ENCODE measurements around the gene GRPEL1. TPM values are rescaled to one million over a fixed set of nuclear protein-coding genes. Genes with fewer than 3 reads are reported as not detected.

The GRPEL1 gene
- total RNA-seq, 1 donor from 2014 or later = 21.0 TPM

GRCh38 chr4:7009564-7009963 is 58.3 kb downstream of the GRPEL1 start:
- H3K4me2 ChIP-seq = no peak overlapping the region
- H3F3A ChIP-seq (ENCODE audit: low read depth) = peaks cover 20% of the 10 kb centered on the region
- no peaks in the 10 kb centered on the region for H3K27me3 ChIP-seq
- Mint-ChIP-seq H3K4me3 (no peak overlapping the region), H3K9me3 (no peaks in the 10 kb centered on the region), H3K27me3 (ENCODE audit: insufficient read depth, low read depth) (peaks cover 2% of the 10 kb centered on the region), H3K4me1 (peaks cover 28% of the 10 kb centered on the region), H3K27ac (no peak overlapping the region), H3K36me3 (peaks cover 37% of the 10 kb centered on the region)
- no peak overlapping the region for H2AFZ ChIP-seq (replicated peaks)
- no peaks in the 10 kb centered on the region for H3K36me3 ChIP-seq
- H3K4me1 ChIP-seq = peaks cover 17% of the 10 kb centered on the region
- no peak overlapping the region for H3K9ac ChIP-seq
- peaks cover 7% of the 10 kb centered on the region for H3K79me2 ChIP-seq (ENCODE audit: low read depth)
- peaks cover 48% of the 10 kb centered on the region for H4K20me1 ChIP-seq (ENCODE audit: low read depth)
- no peak for DNase-seq (ENCODE audit: low spot score)
- TF ChIP-seq EZH2 (IDR thresholded peaks at IDR 0.05) (no peak), CTCF (IDR thresholded peaks at IDR 0.05) (no peak), EZH2phosphoT487 (IDR thresholded peaks at IDR 0.05) (no peak)
- no peak overlapping the region for H3K27ac ChIP-seq
- no peaks in the 10 kb centered on the region for H3K9me3 ChIP-seq (ENCODE audit: low read depth)
- no peak overlapping the region for H3K4me3 ChIP-seq

Other genes starting within 250 kb of the GRPEL1 start
- 47.9 and 58.8 TPM in 2 replicates for gene TBC1D14, start 158.2 kb downstream of the GRPEL1 start, total RNA-seq (ENCODE audit: low replicate concordance)
- gene TADA2B, start 24.7 kb downstream of the GRPEL1 start, total RNA-seq (ENCODE audit: low replicate concordance) = 10.6 and 12.6 TPM in 2 replicates
- gene SORCS2, start 124.5 kb upstream of the GRPEL1 start, total RNA-seq (ENCODE audit: low replicate concordance) = 5.2 and 12.9 TPM in 2 replicates